ENCODE results near the gene KDM5B. TPM values are rescaled to one million over a fixed set of nuclear protein-coding genes. Genes with fewer than 3 reads are reported as not detected.
"Not testable (repeated sequence)": the region's sequence is repeated elsewhere in the genome, so short reads cannot be mapped to it uniquely, and the experiment has no call there.

KDM5B gene
- total RNA-seq, 2 donors from 2014 or later: 14.6 to 18.5 TPM

GRCh38 chr1:202800742-202801141 is 7.5 kb downstream of the KDM5B start:
- Histone ChIP-seq H3K27me3 (no peaks in the 10 kb centered on the region), H3K27ac (no peak overlapping the region), H3K36me3 (no peaks in the 10 kb centered on the region), H3K4me3 (no peak overlapping the region), H3K9me3 (no peaks in the 10 kb centered on the region), H3K4me1 (peaks cover 0 to 18% of the 10 kb centered on the region in 2 donors)
- DNase-seq (ENCODE audit: low spot score): no peak
- TF ChIP-seq, protein P1, sequence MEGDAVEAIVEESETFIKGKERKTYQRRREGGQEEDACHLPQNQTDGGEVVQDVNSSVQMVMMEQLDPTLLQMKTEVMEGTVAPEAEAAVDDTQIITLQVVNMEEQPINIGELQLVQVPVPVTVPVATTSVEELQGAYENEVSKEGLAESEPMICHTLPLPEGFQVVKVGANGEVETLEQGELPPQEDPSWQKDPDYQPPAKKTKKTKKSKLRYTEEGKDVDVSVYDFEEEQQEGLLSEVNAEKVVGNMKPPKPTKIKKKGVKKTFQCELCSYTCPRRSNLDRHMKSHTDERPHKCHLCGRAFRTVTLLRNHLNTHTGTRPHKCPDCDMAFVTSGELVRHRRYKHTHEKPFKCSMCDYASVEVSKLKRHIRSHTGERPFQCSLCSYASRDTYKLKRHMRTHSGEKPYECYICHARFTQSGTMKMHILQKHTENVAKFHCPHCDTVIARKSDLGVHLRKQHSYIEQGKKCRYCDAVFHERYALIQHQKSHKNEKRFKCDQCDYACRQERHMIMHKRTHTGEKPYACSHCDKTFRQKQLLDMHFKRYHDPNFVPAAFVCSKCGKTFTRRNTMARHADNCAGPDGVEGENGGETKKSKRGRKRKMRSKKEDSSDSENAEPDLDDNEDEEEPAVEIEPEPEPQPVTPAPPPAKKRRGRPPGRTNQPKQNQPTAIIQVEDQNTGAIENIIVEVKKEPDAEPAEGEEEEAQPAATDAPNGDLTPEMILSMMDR (IDR thresholded peaks at IDR 0.05): no peak

- H3K36me3 ChIP-seq: no peaks in the 10 kb centered on the region
- peaks cover 0 to 20% of the 10 kb centered on the region in 2 donors for H3K4me1 ChIP-seq
- no peaks in the 10 kb centered on the region for H3K27me3 ChIP-seq
- no peak for DNase-seq (ENCODE audit: low spot score)
- TF ChIP-seq, protein P1 (IDR thresholded peaks at IDR 0.05): no peak
- H3K4me3 ChIP-seq: no peak overlapping the region
- H3K27ac ChIP-seq: no peak overlapping the region
- no peaks in the 10 kb centered on the region for H3K9me3 ChIP-seq
Measured at GRCh38 chr1:202798792-202799331, 9.4 kb downstream of the KDM5B start.

DNA sequence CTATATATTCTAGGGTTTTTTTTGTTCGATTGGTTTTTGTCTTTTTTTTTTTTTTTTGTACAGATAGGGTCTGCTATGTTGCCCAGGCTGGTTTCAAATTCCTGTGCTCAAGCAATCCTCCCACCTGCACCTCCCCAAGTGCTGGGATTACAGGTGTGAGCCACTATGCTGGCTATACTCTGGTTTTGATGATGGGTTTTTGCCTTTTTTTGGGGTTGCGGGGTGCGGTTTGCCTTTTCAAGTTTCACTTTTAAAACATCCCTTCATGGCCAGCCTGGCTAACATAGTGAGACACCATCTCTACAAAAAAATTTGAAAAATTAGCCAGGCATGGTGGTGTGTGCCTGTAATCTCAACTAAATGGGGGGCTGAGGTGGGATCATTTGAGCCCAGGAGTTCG is 10.0 kb downstream of the KDM5B start:
- TF ChIP-seq, protein P1 (IDR thresholded peaks at IDR 0.05): no peak
- Histone ChIP-seq H3K4me3 (no peak overlapping the region), H3K36me3 (no peaks in the 10 kb centered on the region), H3K9me3 (no peaks in the 10 kb centered on the region), H3K4me1 (peaks cover 0 to 17% of the 10 kb centered on the region in 2 donors), H3K27me3 (no peaks in the 10 kb centered on the region), H3K27ac (no peak overlapping the region)
- DNase-seq (ENCODE audit: low spot score): no peak

DNA sequence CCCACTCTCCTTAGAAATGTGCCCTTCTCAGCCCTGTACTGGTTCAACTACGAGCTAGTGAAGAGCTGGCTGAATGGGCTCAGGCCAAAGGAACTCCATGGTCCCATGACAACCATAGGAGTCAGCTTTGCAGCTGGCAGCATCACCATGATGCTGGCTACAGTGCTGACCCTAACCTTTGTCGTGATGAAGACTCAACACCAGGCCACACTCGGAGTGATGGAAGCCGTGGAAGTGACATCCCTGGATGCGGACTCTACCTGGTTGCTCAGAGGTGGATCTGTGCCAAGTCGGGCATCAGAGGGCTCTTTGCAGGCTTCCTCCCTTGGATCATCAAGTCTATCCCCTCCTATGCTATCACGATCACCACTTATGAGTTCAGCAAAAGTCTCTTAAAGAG is 11.6 kb downstream of the KDM5B start:
- TF ChIP-seq, protein P1 (IDR thresholded peaks at IDR 0.05): no peak
- peaks cover 0 to 15% of the 10 kb centered on the region in 2 donors for H3K4me1 ChIP-seq
- H3K4me3 ChIP-seq: no peak overlapping the region
- no peak overlapping the region for H3K27ac ChIP-seq
- H3K27me3 ChIP-seq: no peaks in the 10 kb centered on the region
- no peaks in the 10 kb centered on the region for H3K36me3 ChIP-seq
- H3K9me3 ChIP-seq: no peaks in the 10 kb centered on the region
- DNase-seq (ENCODE audit: low spot score): no peak

GRCh38 chr1:202794931-202795330 is 13.3 kb downstream of the KDM5B start:
- not testable (repeated sequence) for H3K4me3 ChIP-seq; H3K27ac ChIP-seq; DNase-seq (ENCODE audit: low spot score); H3K9me3 ChIP-seq; H3K27me3 ChIP-seq; H3K36me3 ChIP-seq
- peaks cover 0 to 26% of the 10 kb centered on the region in 2 donors for H3K4me1 ChIP-seq

DNA sequence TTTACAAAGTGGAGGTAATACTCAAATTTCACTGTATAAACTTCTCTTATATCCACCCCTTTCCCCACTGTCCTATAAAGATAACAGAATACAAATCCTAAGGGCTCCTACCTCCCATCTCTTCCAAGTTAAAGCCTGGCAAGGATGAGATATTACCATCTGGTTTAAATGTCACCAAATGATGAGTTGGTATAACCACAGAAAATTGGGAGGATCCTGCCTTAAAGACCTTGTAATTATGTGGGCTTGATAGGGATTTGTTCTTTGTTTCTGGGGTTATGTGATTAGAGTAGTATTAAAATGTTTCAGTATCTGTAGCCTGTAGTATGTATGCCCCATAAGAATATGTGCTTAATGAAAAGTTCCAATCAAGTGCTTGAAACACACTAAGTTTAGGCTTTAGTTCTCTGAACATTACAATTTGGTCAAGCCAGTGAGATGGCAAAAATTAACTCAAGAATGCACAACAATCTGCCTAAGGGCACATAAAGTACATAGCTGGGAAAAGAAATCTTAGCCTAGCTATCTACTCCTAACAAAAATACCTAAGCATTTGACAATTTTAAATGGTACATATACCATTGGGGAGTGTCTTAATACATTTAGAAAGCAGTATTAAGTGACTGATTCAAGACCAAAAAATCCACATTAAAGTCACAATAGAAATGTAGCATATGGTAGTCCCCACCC is 14.0 kb downstream of the KDM5B start:
- no peaks in the 10 kb centered on the region for H3K36me3 ChIP-seq
- no peaks in the 10 kb centered on the region for H3K27me3 ChIP-seq
- peaks cover 0 to 26% of the 10 kb centered on the region in 2 donors for H3K4me1 ChIP-seq
- TF ChIP-seq, protein P1 (IDR thresholded peaks at IDR 0.05): no peak
- no peaks in the 10 kb centered on the region for H3K9me3 ChIP-seq
- no peak overlapping the region for H3K27ac ChIP-seq
- H3K4me3 ChIP-seq: no peak overlapping the region
- DNase-seq (ENCODE audit: low spot score): no peak
